GM18868 (cell line): ENCODE measurements around the gene HECTD4.
A peak's percentile ranks its signal among the peaks of the same experiment; 100 is the strongest.

Experiments used
- ATAC-seq: cut with Tn5 transposase; IDR thresholded peaks from one replicate; pipeline ENCODE4 v1.9.1; 2021; ENCODE audit warnings: mild to moderate bottlenecking, moderate library complexity; ENCODE audit not compliant: unreplicated experiment

Gene HECTD4

DNA sequence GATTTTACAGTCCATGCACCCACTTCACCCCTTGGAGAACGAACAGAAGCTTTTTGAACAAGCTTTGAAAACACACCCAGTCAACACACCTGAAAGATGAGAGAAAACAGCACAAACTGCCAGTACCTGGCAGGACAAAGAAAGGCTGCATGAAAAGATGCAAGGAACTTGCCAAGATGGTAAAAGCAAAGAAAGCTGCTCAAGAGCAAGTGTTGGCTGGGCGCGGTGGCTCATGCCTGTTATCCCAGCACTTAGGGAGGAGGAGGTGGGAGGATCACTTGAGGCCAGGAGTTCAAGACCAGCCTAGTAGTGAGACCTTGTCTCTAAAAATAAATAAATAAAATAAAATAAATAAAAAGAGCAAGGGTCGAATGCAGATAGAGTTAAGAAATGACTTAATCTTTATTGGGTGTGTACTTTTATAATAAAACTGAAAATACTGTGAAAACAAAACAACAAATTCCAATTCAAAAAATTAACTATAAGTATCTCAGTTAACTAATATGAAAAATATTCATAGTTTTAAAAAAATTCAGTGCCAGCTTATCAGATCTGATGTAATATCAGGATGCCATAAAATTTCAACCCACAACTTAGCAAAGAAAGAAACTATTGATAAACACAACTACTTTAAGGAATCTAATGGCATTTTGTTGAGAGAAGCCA is 59.2 kb downstream of the HECTD4 start:
- no peak for ATAC-seq

DNA sequence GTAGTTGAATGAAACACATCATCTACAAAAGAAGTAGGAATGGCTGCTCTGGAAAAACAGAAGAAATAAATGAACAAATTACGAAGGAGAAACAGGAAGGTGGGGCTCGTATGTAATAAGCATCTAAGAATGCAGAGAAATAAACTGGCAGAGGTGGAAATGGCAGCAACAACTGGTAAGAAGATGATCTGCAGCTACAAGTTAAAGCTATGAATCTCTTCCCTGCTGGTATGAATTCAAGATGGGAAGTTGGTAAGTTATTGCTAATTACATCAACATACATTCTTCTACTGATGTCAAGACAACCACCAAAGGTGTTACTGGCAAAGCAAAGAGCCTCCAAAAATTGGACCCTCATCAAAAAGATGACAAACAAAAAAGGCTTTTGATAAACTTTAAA is 59.8 kb downstream of the HECTD4 start:
- no peak for ATAC-seq

DNA sequence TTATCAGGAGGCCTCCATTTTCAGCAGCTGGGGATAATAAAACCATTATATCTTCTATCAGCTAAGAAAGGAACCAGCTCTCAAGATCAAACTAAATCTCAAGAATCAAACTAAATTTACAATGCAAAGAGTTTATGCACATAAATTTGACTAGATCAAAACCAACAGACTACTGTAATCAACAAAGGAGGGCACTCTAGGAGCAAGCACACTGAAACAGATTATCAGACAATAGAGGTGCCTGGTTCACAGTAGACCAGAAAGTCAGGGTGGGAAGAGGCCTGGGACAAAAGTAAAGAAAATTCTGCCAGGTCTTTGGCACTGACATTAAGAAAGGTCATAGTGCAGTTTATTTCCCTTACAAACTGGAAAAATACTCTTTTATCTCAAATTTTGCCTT is 61.0 kb downstream of the HECTD4 start:
- ATAC-seq: no peak

GRCh38 chr12:112319395-112319794 is 62.8 kb downstream of the HECTD4 start:
- no peak for ATAC-seq

DNA sequence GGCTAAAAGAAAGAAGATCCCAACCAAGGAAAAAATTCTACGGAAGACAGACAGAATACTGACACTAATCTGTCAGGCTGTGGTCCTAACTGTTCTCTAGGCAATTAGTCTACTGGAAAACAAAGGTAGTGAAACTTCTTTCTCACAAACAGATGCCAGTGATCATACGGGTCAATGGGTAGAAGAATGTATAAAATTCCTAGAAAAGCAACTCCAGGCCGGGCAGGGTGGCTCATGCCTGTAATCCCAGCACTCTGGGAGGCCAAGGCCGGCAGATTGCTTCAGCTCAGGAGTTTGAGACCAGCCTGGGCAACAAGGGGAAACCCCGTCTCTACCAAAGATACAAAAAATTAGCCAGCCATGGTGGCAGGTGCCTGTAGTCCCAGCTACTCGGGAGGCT is 64.8 kb downstream of the HECTD4 start:
- ATAC-seq: no peak

DNA sequence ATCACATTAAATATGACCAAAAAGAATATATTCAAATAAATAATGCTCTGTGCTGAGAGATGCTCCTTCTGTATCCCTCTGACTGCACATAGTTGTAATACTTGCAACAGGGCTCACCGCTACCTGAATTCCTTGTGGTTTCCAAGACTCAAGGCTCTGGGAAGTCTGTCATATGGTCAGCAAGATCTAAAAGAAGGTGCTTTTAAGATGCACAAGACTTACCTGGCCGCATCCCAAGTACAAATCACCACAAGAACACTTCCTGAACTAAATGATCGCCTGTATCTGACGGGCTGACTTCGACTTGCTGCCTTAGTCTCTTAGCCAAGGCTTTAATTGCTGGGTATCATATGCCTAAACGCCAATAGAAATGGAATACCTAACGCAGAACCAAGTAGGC is 67.2 kb downstream of the HECTD4 start:
- ATAC-seq: no peak

DNA sequence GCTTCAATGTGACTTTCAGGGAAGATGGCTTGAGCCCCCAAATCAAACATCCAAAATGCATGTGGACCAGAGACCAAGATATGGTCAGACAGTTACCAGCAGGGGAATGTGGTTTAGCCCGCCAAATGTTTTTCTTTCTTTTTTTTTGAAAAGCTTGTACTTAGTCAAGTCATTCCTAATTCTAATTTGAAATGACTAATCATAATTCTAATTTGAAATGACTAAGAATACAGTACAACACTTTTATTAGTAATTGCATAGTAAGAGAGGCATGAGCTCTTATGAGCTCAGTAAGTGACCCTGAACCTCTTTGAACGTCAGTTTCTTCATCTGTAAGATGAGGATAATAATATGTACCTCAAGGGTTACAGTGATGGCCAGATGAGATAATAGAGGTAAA is 72.4 kb downstream of the HECTD4 start:
- no peak for ATAC-seq

- ATAC-seq: no peak
Measured at GRCh38 chr12:112308652-112309051, 73.6 kb downstream of the HECTD4 start.

GRCh38 chr12:112308161-112308560 is 74.1 kb downstream of the HECTD4 start:
- no peak for ATAC-seq

GRCh38 chr12:112307317-112308011 is 74.8 kb downstream of the HECTD4 start:
- no peak for ATAC-seq

- no peak for ATAC-seq
Measured at GRCh38 chr12:112305951-112306350, 76.3 kb downstream of the HECTD4 start.

DNA sequence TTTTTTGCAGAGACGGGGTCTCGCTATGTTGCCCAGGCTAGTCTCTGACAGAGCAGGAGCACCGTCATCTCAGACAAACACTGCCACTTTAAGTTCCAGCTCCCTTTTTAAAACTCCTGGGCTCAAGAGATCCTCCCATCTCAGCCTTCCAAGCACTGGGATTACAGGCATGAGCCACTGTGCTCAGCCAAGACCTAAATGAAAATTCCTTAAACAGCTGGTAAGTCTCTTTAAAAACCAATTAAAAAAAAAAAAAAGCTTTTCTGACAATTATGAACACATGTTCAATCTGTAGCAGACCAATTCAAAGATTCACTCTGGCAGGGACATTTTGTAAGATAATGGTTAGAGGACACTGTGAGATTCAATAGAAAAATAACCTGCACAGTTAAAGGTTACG is 77.8 kb downstream of the HECTD4 start:
- ATAC-seq: no peak

DNA sequence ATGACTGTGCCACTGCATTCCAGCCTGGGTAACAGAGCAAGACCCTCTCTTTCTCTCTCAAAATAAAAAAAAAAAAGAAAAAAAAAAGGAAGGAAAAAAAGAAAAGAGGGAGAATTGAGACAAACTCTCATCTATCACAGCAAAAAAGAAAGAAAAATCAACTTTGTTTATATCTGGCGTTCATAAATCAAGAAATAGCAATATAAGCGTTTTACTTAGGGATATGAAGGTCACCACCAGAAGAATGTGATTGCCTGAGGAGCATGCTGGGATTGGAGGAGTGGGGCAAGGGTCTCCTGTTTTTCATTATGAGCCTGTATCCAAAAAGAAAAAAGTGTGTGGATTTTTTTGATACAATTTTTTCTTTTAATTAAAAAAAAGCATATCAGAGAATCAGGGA is 78.4 kb downstream of the HECTD4 start:
- ATAC-seq: no peak

- peak; percentile 100 for ATAC-seq
Measured at GRCh38 chr12:112303004-112303403, 79.2 kb downstream of the HECTD4 start.

- no peak for ATAC-seq
Measured at GRCh38 chr12:112299704-112300103, 82.5 kb downstream of the HECTD4 start.

- no peak for ATAC-seq
Measured at GRCh38 chr12:112297188-112297587, 85.0 kb downstream of the HECTD4 start.

DNA sequence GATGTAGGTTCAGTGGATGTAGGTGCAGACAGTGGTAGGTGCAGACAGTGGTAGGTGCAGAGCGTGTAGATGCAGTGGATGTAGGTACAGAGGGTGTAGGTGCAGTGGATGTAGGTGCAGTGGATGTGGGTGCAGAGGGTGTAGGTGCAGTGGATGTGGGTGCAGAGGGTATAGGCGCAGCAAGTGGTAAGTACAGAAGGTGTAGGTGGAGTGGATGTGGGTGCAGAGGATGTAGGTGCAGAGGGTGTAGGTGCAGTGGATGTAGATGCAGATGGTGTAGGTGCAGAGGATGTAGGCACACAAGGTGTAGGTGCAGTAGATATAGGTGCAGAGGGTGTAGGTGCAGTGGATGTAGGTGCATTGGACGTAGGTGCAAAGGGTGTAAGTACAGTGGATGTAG is 86.0 kb downstream of the HECTD4 start:
- no peak for ATAC-seq

DNA sequence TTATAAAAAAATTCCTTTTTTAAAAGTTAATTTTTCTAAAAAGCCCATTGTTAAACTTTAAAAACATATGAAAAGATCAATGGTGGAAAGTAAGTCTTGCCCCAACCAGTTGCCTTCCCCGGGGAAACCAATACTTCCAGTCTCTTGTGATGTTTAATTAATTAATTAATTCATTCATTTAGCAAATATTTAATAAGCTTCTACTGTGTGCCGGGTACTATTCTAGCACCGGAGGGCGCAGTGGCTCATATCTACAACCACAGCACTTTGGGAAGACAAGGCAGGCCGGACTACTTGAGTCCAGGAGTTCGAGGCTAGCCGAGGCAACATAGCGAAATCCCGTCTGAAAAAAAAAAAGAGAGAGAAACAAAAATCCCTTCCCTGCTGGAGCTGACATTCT is 87.4 kb downstream of the HECTD4 start:
- no peak for ATAC-seq

GRCh38 chr12:112288638-112289037 is 93.6 kb downstream of the HECTD4 start:
- ATAC-seq: no peak

GRCh38 chr12:112285600-112286401 is 96.4 kb downstream of the HECTD4 start:
- no peak for ATAC-seq

GRCh38 chr12:112283546-112283945 is 98.7 kb downstream of the HECTD4 start:
- ATAC-seq: no peak

DNA sequence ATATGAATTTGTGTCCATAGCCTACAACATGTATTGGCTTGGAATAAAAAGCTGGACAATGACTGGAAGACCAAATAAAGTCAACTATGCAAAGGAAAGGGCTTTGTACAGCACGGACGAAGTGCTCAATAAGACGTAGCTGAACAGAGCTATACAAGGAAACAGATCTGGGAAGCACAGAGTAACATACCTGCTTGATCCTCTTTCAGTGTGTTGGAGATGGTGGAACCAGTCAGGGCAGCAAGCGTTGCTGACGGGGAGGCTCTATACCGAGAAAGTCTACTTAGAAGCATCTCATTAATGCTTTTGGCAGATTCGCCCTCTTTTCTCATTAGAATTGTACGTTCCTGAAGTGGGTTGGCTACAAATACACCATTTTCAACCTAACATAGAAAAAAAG is 99.3 kb downstream of the HECTD4 start:
- no peak for ATAC-seq
